Measurements from ENCODE around the gene CEP104. TPM values are rescaled to one million over a fixed set of nuclear protein-coding genes. Genes with fewer than 3 reads are reported as not detected.

Gene CEP104
- total RNA-seq: 10 to 100 TPM; 27.9 to 76.0 (median 33.9) TPM

DNA sequence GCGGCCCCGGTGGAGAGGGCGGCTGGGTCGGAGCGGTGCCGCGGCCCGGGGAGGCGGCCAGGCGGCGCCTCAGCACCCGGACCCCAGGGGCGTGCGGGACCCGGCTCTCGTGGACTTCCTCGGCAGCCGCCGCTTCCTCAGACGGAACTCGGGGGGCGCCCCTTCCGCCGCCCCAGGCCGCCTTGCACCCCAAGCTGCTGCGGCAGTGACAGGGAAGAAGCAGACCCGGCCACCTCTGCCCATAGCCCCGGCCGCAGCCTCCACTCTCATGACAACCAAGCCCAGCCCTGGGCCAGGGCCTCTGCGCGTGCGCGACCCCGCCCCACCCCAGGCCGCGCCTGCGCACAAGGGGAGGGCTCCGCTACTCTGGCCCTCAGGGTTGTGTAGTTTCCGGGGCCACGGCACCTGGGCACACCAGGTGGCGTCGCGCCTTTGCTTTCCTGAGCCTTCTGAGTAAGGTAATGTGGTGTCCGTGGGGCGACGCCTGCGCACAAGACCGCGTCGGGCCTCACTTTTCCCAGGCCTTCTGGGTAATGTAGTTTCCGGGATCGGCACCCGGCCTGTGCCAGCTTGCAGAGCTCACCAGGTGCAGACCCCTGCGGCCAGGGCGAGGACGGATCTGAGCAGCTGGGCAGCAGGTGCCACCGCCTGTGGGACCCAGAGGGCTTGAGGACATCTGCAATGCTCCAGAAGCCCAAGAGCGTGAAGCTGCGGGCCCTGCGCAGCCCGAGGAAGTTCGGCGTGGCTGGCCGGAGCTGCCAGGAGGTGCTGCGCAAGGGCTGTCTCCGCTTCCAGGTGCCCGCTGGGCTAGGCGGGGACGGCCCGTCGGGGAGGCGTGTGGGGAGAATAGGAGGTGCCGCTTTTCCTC is at the start of gene CEP104, which contains the start of gene DFFB:
CEP104 (minus strand) TSS at position 289 of the 868 bp plus-strand sequence. CDS start 4,804 bp downstream, outside the sequence.
DFFB (plus strand) TSS at position 554 of the 868 bp plus-strand sequence; CDS start at position 682, 128 bp downstream.
- TF ChIP-seq, protein P1, sequence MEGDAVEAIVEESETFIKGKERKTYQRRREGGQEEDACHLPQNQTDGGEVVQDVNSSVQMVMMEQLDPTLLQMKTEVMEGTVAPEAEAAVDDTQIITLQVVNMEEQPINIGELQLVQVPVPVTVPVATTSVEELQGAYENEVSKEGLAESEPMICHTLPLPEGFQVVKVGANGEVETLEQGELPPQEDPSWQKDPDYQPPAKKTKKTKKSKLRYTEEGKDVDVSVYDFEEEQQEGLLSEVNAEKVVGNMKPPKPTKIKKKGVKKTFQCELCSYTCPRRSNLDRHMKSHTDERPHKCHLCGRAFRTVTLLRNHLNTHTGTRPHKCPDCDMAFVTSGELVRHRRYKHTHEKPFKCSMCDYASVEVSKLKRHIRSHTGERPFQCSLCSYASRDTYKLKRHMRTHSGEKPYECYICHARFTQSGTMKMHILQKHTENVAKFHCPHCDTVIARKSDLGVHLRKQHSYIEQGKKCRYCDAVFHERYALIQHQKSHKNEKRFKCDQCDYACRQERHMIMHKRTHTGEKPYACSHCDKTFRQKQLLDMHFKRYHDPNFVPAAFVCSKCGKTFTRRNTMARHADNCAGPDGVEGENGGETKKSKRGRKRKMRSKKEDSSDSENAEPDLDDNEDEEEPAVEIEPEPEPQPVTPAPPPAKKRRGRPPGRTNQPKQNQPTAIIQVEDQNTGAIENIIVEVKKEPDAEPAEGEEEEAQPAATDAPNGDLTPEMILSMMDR (IDR thresholded peaks at IDR 0.05; ENCODE audit: low read depth): no peak

DNA sequence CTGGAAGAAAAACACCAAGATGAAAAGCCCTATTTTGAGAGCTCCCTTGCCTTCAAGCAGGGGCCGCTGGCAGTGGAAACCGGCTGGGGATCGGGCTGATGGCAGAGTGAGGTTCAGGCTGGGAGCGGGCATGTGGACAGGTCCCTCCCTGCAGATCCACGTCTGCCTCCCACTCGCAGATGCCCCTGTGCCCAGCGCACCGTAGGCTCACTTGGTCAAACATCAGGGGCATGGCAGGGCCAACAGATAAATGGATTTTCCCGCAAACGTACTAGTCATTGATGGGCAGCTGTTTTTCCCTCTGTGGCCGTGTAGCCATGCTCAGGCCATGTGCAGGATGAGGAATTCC is 49.6 kb upstream of the CEP104 start:
- TF ChIP-seq, protein P1 (IDR thresholded peaks at IDR 0.05; ENCODE audit: low read depth): no peak

DNA sequence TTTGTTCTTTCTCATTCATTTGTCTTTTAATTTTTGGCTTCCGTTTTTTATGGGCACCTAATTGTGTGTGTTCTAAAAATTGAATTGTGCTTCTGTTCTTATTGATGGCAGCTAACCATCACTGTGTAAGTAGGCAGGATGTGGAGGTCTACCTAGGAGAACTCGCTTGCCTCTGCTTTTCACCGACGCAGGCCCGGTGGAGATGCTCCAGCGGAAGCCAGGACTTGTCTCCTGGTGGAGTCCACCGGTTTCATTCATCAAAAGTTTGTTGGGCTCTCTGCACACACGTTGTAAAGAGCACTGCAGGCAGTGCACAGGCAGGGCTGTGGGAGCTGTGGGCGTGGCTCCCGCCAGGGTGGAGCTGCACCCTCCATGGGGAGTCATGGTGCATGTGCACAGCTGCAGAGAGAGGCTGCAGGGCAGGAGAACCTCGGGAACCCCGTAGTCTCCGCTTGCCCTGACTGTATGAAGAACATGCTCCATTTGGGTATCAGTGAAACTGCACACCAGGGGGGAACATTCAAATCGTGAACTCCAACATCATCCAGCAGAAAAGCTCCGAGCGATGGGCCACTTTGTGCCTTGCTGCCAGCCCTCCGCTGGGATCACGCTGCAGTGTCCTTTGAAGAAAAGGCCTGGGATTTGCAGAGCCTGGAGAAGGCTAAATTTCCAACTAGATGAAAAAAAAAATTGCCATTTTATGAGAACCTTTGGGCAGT is 49.1 kb upstream of the CEP104 start:
- TF ChIP-seq, protein P1 (IDR thresholded peaks at IDR 0.05; ENCODE audit: low read depth): no peak

DNA sequence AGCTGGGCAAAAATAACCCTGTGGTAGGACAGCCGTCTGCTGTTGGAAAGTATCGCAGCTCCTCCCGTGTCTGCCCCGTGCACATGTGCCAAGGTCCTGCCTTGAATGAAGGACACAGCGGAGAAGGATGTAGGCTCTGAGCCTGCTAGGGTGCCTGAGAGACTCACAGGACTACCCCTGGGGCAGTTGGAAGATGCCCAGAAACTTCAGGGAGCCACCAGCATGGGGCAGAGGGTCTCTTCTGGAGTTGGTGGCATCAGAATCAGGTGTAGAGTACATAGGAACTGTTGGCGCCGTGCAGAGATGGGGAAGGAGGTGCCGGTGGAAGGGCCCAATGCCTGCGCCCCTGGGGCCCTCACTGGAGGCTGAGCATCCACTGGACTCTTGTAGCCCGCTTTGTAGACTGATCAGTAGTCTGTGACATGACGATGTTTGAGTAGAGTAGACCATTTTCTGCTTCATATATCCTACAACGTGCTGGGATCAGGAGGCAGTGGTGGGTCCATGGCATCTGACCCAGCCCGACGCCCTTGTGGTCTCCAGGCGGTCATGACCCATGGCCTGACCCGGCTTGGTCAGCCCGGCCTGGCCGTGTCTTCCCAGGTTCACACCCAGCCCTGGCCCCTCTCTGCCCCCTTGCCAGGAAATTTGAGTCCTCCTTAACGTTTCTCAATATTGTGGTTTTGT is 48.4 kb upstream of the CEP104 start:
- TF ChIP-seq, protein P1 (IDR thresholded peaks at IDR 0.05; ENCODE audit: low read depth): no peak

DNA sequence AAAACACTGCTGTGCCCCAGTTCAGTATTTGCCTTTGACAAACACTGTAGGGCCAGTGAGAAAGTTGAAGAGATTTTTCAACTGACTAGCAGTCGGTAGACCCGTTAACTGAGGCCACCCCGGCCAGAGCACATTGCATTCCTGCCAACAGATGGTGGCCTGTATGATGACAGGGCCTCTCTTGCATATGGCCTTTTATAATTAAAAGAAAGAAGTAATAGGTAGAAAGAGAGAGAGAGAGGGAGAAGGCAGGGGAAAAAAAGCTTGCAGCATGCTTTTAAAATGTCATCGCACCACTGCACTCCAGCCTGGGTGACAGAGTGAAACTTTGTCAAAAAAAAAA is 47.8 kb upstream of the CEP104 start:
- TF ChIP-seq, protein P1 (IDR thresholded peaks at IDR 0.05; ENCODE audit: low read depth): no peak

DNA sequence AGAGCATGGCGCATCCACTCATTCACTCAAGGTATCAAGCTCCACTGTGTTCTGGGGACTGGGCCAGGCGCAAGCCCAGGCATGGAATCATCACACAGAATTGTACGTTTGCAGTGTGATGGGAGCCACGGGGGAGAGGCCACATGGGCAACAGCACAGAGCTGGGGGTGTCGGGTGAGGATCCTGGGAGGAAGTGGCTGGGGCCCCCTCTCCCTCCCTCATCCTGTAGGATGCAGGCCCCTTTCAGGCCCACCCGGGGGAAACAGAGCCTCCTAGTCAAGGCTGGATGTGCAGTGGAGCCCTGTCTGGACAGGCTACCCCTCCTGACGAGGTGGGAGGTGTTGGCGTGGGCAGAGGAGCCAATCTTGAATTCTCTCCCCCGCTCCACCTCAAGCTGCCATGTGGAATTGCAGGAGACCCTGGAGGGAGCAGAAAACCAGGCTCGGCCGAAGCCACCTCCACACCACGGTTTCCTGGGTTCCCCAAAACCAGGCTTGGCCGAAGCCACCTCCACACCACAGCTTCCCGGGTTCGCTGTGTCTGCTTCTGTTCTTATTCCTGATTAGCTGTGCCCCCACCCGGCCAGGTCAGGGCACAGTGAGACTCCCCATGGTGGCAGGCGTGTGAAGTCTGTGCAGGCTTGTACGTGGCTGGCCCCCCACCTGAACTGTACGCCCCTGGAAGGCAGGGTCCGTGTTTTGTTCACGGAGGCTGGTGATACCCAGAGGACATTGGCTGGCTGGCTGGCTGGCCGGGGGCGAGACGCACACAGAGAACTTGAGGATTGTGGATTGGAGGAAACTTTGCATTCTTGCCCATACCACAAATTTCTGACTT is 47.2 kb upstream of the CEP104 start:
- TF ChIP-seq, protein P1 (IDR thresholded peaks at IDR 0.05; ENCODE audit: low read depth): no peak

All from subcutaneous adipose tissue (tissue), 4 donors.